SK-N-SH (cell line): ENCODE measurements around the gene UPB1. TPM values are rescaled to one million over a fixed set of nuclear protein-coding genes. Genes with fewer than 3 reads are reported as not detected.

ENCODE experiments used
- CTCF ChIA-PET: fragments of 300-600, 350-600 bp; formaldehyde crosslinking; extraction: SDS; loops from one replicate; lab custom pipeline; 2021; lab: Yijun Ruan, JAX
- POLR2A ChIA-PET: fragments of 350-600 bp; sonication (Branson Sonifier 250); formaldehyde crosslinking; extraction: SDS; loops from one replicate; lab custom pipeline; 2020; ENCODE audit warnings: antibody characterized with exemption, inconsistent platforms; lab: Yijun Ruan, JAX
- DNase-seq: peaks from one replicate; pipeline ENCODE4 v3.0.0; 2012
- H2AFZ ChIP-seq: fragments of 200-600 bp; sonication (generic); 2 replicates; pipeline ENCODE4 v1.8.1; 2016; ENCODE audit warnings: antibody characterized with exemption, mild to moderate bottlenecking, low read depth
- H3F3A ChIP-seq: fragments of 200-600 bp; sonication (generic); replicated peaks from 2 replicates; pipeline ENCODE3; 2016; ENCODE audit warnings: antibody characterized with exemption, mild to moderate bottlenecking; ENCODE audit not compliant: insufficient read depth
- H3K27ac ChIP-seq, 2 experiments: fragments of 200-500 bp in 1 of 2; fragments of 200-600 bp in 1 of 2; sonication (Bioruptor generic) in 1 of 2; sonication (generic), shearing (Covaris generic) in 1 of 2; 2 replicates each; pipeline versions ENCODE4 v1.5.1 to v1.6.1; 2014 to 2016; ENCODE audit warnings: low read depth in 2 of 2, inconsistent platforms in 1 of 2, low read length in 1 of 2, mild to moderate bottlenecking in 1 of 2, mixed read lengths in 1 of 2
- H3K27me3 ChIP-seq: fragments of 200-600 bp; sonication (generic), shearing (Covaris generic); 2 replicates; pipeline ENCODE4 v1.6.1; 2016; ENCODE audit warnings: mixed run types; ENCODE audit not compliant: insufficient read depth
- H3K36me3 ChIP-seq, 2 experiments: fragments of 200-500 bp in 1 of 2; fragments of 200-600 bp in 1 of 2; sonication (Bioruptor generic) in 1 of 2; sonication (generic) in 1 of 2; replicated peaks in 1 of 2; 2 replicates each; pipeline versions ENCODE3 to v1.5.1; 2014 to 2016; ENCODE audit warnings: low read length in 1 of 2, mild to moderate bottlenecking in 1 of 2; ENCODE audit not compliant: insufficient read depth in 2 of 2, control insufficient read depth in 1 of 2
- H3K4me1 ChIP-seq, 2 experiments: fragments of 200-500 bp in 1 of 2; fragments of 200-600 bp in 1 of 2; sonication (Bioruptor generic) in 1 of 2; sonication (generic), shearing (Covaris generic) in 1 of 2; 2 replicates each; pipeline versions ENCODE4 v1.5.1 to v1.6.1; 2014 to 2016; ENCODE audit warnings: low read depth in 1 of 2, low read length in 1 of 2, mixed run types in 1 of 2; ENCODE audit not compliant: insufficient read depth in 2 of 2, control insufficient read depth in 1 of 2
- H3K4me2 ChIP-seq: fragments of 200-600 bp; sonication (generic), shearing (Covaris generic); 2 replicates; pipeline ENCODE4 v1.6.1; 2017; ENCODE audit warnings: mixed run types
- H3K4me3 ChIP-seq, 2 experiments: fragments of 200-500 bp in 1 of 2; fragments of 200-600 bp in 1 of 2; sonication (Bioruptor generic) in 1 of 2; sonication (generic), shearing (Covaris generic) in 1 of 2; 2 replicates each; pipeline versions ENCODE4 v1.5.1 to v1.8.1; 2014 to 2016; ENCODE audit warnings: low read depth in 2 of 2, inconsistent platforms in 1 of 2, low read length in 1 of 2, mild to moderate bottlenecking in 1 of 2, mixed read lengths in 1 of 2, moderate library complexity in 1 of 2
- H3K79me2 ChIP-seq: fragments of 200-600 bp; sonication (generic); 2 replicates; pipeline ENCODE4 v1.8.1; 2017; ENCODE audit warnings: mild to moderate bottlenecking; ENCODE audit not compliant: insufficient read depth
- H3K9ac ChIP-seq: fragments of 200-600 bp; sonication (generic); 2 replicates; pipeline ENCODE4 v1.6.1; 2017; ENCODE audit warnings: mixed run types
- H3K9me2 ChIP-seq: fragments of 200-600 bp; sonication (generic); 2 replicates; pipeline ENCODE4 v1.6.1; 2017; ENCODE audit warnings: mixed run types
- H3K9me3 ChIP-seq: fragments of 200-600 bp; sonication (generic); 2 replicates; pipeline ENCODE4 v1.6.1; 2017; ENCODE audit warnings: mixed run types, mild to moderate bottlenecking, moderate library complexity
- H4K20me1 ChIP-seq: fragments of 200-600 bp; sonication (generic); 2 replicates; pipeline ENCODE4 v1.6.1; 2017; ENCODE audit warnings: mild to moderate bottlenecking, mixed run types; ENCODE audit not compliant: insufficient read depth
- CHD2 ChIP-seq: fragments of 150-350 bp; IDR thresholded peaks from 2 replicates; pipeline ENCODE4 v1.6.1; 2018; ENCODE audit warnings: low read length; ENCODE audit not compliant: partially characterized antibody
- FOXJ3 ChIP-seq: sonication (generic); formaldehyde crosslinking; IDR thresholded peaks from 2 replicates; pipeline ENCODE4 v1.5.1; 2020; ENCODE audit warnings: mild to moderate bottlenecking, missing genetic modification reagents
- FOXM1 ChIP-seq: IDR thresholded peaks from 2 replicates; pipeline ENCODE4 v1.4.0; 2012; ENCODE audit warnings: low read depth, mild to moderate bottlenecking
- MEF2A ChIP-seq: IDR thresholded peaks from 2 replicates; pipeline ENCODE4 v1.4.0; 2012; ENCODE audit warnings: low read depth, borderline replicate concordance
- NRF1 ChIP-seq: IDR thresholded peaks from 2 replicates; pipeline ENCODE4 v1.6.1; 2012; ENCODE audit warnings: low read depth, mild to moderate bottlenecking, low read length
- PBX3 ChIP-seq: IDR thresholded peaks from 2 replicates; pipeline ENCODE4; 2012
- RAD21 ChIP-seq: IDR thresholded peaks from 2 replicates; pipeline ENCODE4 v1.6.1; 2012; ENCODE audit warnings: mild to moderate bottlenecking, low read length
- RCOR1 ChIP-seq: fragments of 150-350 bp; IDR thresholded peaks from 2 replicates; pipeline ENCODE4 v1.6.1; 2017; ENCODE audit warnings: antibody characterized with exemption, low read length
- RFX5 ChIP-seq: IDR thresholded peaks from 2 replicates; pipeline ENCODE4 v1.6.1; 2012; ENCODE audit warnings: mild to moderate bottlenecking, improper control_type of control experiment, low read length
- TCF12 ChIP-seq: IDR thresholded peaks from 2 replicates; pipeline ENCODE4 v1.4.0; 2012
- TEAD4 ChIP-seq: IDR thresholded peaks from 2 replicates; pipeline ENCODE4 v1.4.0; 2012; ENCODE audit warnings: mild to moderate bottlenecking, borderline replicate concordance; ENCODE audit not compliant: insufficient read depth
- WGBS: methylation state at CpG from one replicate; pipeline ENCODE4 v1.1.6; 2017; ENCODE audit warnings: low lambda C conversion rate; 5-methylcytosine and 5-hydroxymethylcytosine counted together
- polyA plus RNA-seq, 3 experiments: library from polyadenylated mRNA; depleted of rRNA; stranded (reverse); fragments of >200 nt; gene quantifications; 2 replicates each; pipeline ENCODE4 v1.2.3, GENCODE V29; 2012
- TF ChIP-seq, protein P1 (sequence below): IDR thresholded peaks from 2 replicates; pipeline ENCODE4 v1.6.1; 2012; ENCODE audit warnings: mild to moderate bottlenecking, low read depth, low read length, moderate library complexity

UPB1 gene
- polyA plus RNA-seq, 1 of the 3 experiments (the other 2 are of a cell fraction), result 0.30 TPM

- no peak overlapping the region for H3K4me2 ChIP-seq
- H3K9me3 ChIP-seq, result no peaks in the 10 kb centered on the region
- no peak for TF ChIP-seq MEF2A
- TF ChIP-seq CHD2, result no peak
- TF ChIP-seq FOXM1, result no peak
- TF ChIP-seq FOXJ3 (CRISPR knock-in tag), result no peak
- TF ChIP-seq RFX5, result no peak
- TF ChIP-seq, protein P1, sequence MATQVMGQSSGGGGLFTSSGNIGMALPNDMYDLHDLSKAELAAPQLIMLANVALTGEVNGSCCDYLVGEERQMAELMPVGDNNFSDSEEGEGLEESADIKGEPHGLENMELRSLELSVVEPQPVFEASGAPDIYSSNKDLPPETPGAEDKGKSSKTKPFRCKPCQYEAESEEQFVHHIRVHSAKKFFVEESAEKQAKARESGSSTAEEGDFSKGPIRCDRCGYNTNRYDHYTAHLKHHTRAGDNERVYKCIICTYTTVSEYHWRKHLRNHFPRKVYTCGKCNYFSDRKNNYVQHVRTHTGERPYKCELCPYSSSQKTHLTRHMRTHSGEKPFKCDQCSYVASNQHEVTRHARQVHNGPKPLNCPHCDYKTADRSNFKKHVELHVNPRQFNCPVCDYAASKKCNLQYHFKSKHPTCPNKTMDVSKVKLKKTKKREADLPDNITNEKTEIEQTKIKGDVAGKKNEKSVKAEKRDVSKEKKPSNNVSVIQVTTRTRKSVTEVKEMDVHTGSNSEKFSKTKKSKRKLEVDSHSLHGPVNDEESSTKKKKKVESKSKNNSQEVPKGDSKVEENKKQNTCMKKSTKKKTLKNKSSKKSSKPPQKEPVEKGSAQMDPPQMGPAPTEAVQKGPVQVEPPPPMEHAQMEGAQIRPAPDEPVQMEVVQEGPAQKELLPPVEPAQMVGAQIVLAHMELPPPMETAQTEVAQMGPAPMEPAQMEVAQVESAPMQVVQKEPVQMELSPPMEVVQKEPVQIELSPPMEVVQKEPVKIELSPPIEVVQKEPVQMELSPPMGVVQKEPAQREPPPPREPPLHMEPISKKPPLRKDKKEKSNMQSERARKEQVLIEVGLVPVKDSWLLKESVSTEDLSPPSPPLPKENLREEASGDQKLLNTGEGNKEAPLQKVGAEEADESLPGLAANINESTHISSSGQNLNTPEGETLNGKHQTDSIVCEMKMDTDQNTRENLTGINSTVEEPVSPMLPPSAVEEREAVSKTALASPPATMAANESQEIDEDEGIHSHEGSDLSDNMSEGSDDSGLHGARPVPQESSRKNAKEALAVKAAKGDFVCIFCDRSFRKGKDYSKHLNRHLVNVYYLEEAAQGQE, result no peak
- TF ChIP-seq RCOR1, result no peak
- TF ChIP-seq NRF1, result no peak
- TF ChIP-seq TCF12, result no peak
- TF ChIP-seq TEAD4, result no peak
- no peak for TF ChIP-seq PBX3
- 98% methylated on average over 3 of the region's 3 CpGs for WGBS
- no peaks in the 10 kb centered on the region for H3K79me2 ChIP-seq
- no peak overlapping the region for H3K9ac ChIP-seq
- H3K27me3 ChIP-seq, result no peaks in the 10 kb centered on the region
- peaks cover under 1 to 13% of the 10 kb centered on the region in 2 experiments; a peak in 2 of 4 replicates for H3K4me1 ChIP-seq
- DNase-seq, result no peak
- no peak overlapping the region for H3K27ac ChIP-seq
- H3K9me2 ChIP-seq, result no peaks in the 10 kb centered on the region
- no peaks in the 10 kb centered on the region for H4K20me1 ChIP-seq
- H3K4me3 ChIP-seq, result no peak overlapping the region
- POLR2A ChIA-PET, result no interaction called here
- no peaks in the 10 kb centered on the region for H3K36me3 ChIP-seq
- H3F3A ChIP-seq, result peaks cover 12% of the 10 kb centered on the region
- H2AFZ ChIP-seq, result no peak overlapping the region
- CTCF ChIA-PET, result no interaction called here
Observed at GRCh38 chr22:24512043-24512442, 16.9 kb downstream of the UPB1 start.

- 88% methylated on average over 9 of the region's 9 CpGs for WGBS
- Histone ChIP-seq H3F3A (peaks cover 12% of the 10 kb centered on the region), H3K4me2 (no peak overlapping the region), H3K9ac (no peak overlapping the region), H3K27ac (no peak overlapping the region), H2AFZ (no peak overlapping the region), H3K36me3 (no peaks in the 10 kb centered on the region), H4K20me1 (no peaks in the 10 kb centered on the region), H3K79me2 (no peaks in the 10 kb centered on the region), H3K4me3 (no peak overlapping the region), H3K9me3 (no peaks in the 10 kb centered on the region), H3K9me2 (no peaks in the 10 kb centered on the region), H3K27me3 (no peaks in the 10 kb centered on the region), H3K4me1 (peaks cover 5 to 13% of the 10 kb centered on the region in 2 experiments; a peak in 2 of 4 replicates)
- CTCF ChIA-PET, result interaction anchor here (1.0 kb wide), 1 partner anchor 11 kb away, joined by 4 read pairs; no protein-coding TSS in a partner anchor
- no peak for DNase-seq
- POLR2A ChIA-PET, result no interaction called here
- no peak for TF ChIP-seq TEAD4
- TF ChIP-seq RAD21, result no peak
Observed at GRCh38 chr22:24513378-24514240, 18.5 kb downstream of the UPB1 start.
